ENCODE data around the gene VMO1.
A peak's percentile ranks its signal among the peaks of the same experiment; 100 is the strongest.

Gene VMO1

DNA sequence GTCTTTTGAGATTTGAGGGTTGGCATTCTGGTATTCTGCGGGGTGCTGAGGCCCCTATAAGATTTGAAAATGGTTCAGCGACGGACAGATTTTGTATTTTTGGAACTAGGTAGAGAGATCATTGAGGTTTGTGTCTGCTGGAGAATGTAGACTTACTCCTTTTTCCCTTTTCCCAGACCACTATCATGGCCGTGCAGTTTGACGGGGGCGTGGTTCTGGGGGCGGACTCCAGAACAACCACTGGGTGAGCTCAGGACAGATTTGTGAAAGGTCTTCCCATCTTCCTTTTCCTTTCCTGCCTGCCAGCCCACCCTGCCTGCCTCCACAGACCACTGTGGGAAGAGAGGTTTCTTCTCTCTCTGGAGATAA lies 10.4 kb upstream of the VMO1 start:
- no peak for DNase-seq

DNA sequence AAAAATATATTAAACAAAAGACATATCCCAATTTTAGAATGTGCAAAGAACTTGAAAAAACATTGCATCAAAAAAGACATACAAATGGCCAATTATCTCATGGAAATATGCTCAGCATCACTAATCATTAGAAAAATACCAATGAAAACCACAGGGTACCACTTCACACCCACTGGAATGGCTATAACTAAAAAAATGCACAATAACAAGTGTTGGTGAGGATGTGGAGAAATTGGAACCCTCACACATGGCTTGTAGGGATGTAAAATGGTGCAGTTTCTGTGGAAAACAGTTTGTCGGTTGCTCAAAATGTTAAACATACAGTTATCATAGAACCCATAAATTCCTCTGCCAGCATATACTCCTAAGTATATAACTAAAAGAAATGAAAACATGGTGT lies 9.0 kb upstream of the VMO1 start:
- no peak for DNase-seq

DNA sequence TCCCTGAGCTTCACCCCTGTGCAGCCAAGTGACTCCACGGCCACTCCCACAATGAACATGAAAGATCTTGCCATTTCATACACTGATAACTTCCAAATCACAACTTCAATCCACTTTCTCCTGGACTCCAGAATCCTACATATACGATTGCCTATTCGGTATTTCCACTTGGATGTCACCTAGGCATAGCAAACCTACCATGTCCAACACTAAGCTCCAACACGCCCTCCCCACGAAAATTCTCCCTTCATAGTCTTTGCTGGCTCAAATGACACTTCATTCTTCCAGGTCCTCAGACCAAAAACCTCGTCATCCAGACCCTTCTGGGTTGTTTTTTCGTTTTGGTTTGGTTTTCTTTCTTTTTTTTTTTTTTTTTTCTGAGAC lies 4.5 kb upstream of the VMO1 start:
- DNase-seq = no peak

DNA sequence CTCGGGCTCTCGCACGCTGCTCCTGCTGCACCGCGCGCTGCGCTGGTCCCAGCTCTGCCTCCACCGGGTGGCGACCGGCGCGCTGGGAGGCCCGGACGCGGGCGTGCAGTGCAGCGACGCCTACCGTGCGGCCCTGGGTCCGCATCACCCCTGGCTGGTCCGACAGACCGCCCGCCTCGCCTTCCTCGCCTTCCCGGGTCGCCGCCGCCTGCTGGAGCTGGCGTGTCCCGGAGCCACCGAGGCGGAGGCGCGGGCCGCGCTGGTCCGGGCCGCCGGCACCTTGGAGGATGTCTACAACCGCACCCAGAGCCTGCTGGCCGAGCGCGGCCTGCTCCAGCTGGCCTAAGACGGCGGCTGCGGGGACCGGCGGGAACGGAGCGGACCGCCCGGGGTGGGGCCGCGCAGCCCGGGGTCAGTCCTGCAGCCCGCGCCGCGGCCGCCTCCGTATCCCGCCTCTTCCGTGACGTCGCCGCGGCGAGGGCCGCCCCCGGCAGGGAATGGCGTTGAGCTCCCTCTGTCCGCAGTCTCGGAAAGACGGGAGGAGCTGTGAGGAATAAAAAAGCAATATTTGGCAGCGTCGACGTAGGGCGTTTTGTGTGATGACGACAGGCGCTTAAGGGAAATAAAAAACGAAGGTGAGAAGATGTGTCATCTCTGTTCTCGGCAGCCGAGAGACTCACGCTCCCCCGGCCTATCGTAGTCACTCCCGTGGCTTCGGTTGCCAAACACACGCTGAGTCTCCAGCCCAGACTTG lies 4.0 kb upstream of the VMO1 start:
- DNase-seq = peak; percentile 92

GRCh38 chr17:4789701-4789950 lies 3.5 kb upstream of the VMO1 start:
- DNase-seq = no peak

- DNase-seq = no peak
Observed at GRCh38 chr17:4788807-4789700, 2.9 kb upstream of the VMO1 start, which contains the start of gene GLTPD2. TSS of gene GLTPD2 (plus strand) at chr17:4788964. CDS start at chr17:4789012, 48 bp downstream.

- DNase-seq = no peak
Observed at GRCh38 chr17:4788159-4788806, 2.1 kb upstream of the VMO1 start.

DNA sequence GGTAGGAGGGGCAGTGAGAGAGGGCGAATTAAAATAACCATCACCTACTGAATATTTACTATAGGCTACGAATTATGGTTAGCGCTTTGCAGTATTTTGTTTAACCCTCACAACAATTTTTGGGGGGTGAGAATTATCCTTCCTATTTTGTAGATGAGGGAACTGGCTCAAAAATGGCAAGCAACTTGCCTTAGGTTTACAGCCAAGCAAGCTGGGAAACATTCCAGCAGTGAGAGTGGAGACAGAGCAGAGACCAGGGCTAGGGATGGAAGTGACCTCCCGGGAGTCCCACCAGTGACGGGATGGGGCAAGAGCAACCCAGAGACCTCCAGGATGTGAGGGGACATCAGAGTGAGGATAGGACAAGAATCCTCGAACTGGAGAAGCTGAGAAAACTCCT lies 352 bp upstream of the VMO1 start:
- DNase-seq = no peak

GRCh38 chr17:4785311-4786105 lies 656 bp downstream of the VMO1 start:
- peak; percentile 70 for DNase-seq

- DNase-seq = peak; percentile 10
Observed at GRCh38 chr17:4782652-4783051, 3.5 kb downstream of the VMO1 start.

DNA sequence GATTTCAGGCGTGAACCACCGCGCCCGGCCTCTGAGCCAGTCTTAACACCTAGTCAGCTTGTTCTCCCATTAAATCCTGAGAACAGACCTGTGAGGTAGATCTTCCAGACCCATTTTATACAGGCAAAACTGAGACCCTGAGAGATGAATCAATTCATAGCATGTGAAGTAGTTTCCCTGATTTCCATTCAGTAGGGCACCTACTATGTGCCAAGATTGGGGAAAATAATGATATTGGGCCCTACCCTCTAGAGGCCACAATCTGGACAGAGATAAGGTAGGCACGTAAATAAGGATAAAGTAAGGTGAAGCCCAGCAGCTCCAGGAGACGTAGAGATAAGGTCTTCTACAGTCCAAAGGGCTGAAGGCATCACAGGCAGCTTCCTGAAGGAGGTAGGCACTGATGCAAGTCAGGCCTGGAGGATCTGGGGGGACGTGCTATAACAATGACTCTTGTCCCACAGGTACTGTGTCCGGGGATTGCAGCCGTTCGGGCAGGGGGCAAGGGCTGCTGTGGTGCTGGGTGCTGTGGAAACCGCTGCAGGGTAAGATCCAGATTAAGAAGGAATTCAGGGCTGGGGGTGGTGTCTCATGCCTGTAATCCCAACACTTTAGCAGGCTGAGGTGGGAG lies 5.7 kb downstream of the VMO1 start:
- no peak for DNase-seq

GRCh38 chr17:4777969-4778760 lies 8.0 kb downstream of the VMO1 start:
- DNase-seq = no peak

DNA sequence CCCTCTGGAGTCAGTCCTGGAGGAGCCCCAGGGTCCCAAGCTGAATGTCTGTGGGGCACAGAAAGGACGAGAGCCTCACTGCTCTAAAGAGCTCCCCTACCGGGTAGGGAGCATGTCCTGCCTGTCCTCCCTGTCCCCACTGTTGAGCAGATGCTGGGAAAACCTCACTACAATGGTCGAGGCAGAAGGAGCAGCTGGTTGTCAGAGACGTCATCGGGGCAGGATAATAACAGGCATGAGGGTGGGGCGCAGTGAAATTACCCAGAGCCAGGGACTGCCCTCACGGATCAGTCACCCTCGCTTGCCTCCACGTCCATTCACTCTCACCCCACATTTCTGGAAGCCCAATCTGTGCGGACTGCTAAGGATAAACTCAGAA lies 13.9 kb downstream of the VMO1 start:
- DNase-seq = no peak

- DNase-seq = no peak
Observed at GRCh38 chr17:4771519-4772234, 14.5 kb downstream of the VMO1 start, which contains the start of gene TM4SF5. TSS of gene TM4SF5 (plus strand) at chr17:4771886. CDS start at chr17:4771923, 37 bp downstream.

DNA sequence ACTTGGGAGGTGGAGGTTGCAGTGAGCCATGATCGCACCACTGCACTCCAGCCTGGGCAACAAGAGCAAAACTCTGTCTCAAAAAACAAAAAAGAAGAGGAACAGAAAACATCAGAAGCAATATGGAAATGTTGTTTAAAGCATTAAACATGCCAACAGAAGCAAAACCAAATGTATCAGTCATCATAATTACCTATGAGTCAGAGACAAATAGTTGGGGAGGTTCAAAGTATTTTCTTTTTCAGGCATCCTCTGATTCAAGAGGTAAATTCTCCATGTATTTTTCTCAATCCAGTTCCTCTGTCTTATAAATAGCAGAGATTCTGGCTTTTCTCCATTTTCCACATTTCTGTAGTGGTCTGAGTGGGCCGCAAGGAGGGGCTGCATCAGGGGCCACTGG lies 16.5 kb downstream of the VMO1 start:
- no peak for DNase-seq

DNA sequence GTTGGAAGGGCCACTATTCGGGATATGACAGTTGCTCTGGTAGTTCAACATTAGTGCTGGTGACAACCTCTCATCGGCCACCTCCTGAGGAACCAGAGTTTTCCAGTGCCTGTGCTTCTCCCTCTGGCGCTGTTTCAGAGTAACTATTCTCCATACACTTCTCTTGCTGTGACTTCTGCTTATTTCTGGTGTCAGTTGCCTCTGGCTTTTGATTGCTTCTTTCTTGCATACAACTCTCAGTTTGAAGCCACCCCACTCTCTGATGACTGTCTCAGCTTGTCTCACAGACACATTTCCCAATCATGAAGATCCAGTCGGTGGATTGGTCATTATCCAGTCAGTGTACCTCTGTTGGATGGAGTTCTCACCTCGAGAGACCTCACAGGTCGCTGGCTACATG lies 17.9 kb downstream of the VMO1 start:
- DNase-seq = no peak

DNA sequence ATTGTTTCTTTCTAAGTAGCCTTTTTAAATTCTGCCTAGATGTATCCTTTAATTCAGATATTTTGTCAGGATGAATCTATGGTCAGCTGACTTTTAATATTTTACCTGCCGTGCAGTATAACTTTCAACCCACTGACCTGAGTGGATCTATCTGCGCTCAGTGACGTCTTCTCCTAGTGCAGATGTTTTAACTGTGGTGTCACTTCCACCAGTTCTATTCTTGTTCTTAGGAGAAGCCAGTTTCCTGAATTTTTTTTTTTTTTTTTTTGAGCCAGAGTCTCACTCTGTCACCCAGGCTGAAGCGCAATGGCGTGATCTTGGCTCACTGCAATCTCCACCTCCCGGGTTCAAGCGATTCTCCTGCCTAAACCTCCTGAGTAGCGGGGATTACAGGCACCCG lies 19.4 kb downstream of the VMO1 start:
- DNase-seq = no peak

DNA sequence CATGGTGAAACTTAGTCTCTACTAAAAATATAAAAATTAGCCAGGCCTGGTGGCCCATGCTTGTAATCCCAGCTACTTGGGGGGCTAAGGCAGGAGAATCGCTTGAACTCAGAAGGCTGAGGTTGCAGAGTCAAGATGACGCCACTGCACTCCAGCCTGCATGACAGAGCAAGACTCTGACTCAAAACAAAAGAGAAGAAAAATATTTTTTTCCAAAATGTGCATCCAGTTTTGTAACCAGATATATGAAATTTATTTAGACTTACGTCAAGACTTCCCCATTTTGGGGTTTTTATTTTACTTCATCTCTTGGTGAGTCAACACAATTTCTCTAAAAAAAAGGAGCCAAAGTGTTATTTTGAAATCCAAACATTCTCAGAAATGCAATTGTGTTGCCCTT lies 20.0 kb downstream of the VMO1 start:
- no peak for DNase-seq

DNA sequence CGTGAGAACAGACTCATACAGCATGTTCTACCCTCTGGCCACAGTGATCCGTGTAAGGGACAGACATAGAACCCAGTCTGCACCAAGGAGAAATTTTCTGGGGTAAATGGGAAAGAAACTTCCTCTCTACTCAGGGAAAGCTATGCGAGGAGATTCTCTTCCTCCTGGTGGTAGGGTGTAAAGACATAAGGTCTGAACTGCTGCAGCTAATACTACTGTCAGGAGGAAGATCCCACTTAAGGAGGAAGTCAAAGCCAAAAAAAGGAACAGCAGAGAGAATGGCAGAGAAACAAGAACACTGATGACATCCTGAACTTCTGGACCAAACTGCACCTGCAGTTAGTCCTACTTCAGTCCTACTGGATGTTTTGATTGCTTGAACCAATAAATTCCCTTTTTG lies 21.6 kb downstream of the VMO1 start:
- no peak for DNase-seq

DNA sequence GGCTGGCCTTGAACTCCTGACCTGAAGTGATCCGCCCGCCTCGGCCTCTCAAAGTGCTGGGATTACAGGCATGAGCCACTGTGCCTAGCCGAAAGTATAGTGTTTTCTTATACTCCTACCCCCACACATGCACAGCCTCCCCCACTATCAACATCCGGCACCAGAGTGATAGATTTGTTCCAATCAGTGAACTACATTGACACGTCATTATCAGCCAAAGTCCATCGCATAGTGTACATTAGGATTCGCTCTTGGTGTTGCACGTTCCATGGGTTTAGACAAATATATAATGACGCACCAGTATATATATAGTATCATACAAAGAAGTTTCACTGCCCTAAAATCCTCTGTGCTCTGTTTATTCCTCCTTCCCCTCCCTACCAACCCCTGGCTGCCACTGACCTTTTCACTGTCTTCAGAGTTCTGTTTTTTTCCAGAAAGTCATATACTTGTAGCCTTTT lies 26.4 kb downstream of the VMO1 start:
- no peak for DNase-seq

DNA sequence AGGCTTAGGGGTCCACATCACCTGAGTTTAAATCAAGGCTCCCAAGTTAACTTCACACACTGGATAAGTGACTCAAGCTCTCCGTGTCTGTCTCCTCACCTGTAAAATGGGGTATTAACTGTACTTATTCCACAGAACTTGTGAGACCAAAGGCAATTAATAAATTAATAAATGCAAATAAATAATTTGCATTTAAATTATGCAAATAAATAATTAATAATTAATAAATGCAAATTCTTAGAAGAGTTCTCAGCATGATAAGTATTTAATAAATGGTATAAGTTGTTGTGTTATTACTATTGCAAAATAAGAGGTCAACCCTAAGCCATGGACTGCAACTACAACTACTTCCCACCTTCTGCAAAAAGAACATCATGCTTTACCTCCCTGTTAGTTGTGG lies 32.8 kb downstream of the VMO1 start:
- no peak for DNase-seq
